ENCODE results near the gene GPR107. TPM values are rescaled to one million over a fixed set of nuclear protein-coding genes. Genes with fewer than 3 reads are reported as not detected.
"Not testable (repeated sequence)": the region's sequence is repeated elsewhere in the genome, so short reads cannot be mapped to it uniquely, and the experiment has no call there.

The GPR107 gene
- 10.5 TPM for total RNA-seq (2013)
- 10 to 100 TPM in 1 of 3 donors, 1 to 10 TPM in 2; 6.0 to 22.6 (median 6.0) TPM for polyA plus RNA-seq
- 10.6 and 11.6 TPM in 2 replicates for polyA minus RNA-seq
- total RNA-seq = 51.0 to 107 (median 76.9) reads per million in 11 experiments

- Histone ChIP-seq H3K27me3 (ENCODE audit: control insufficient read depth in 2 of 2, insufficient read depth in 2 of 2, low read length in 2 of 2) (no peaks in the 10 kb centered on the region), H3K27ac (ENCODE audit: low read depth in 1 of 2, low read length in 2 of 2) (peak within 1 kb of the TSS; percentile 55 to 91), H4K20me1 (ENCODE audit: insufficient read depth, low read length) (peaks cover 14% of the 10 kb centered on the region), H3K79me2 (ENCODE audit: insufficient read depth, low read length) (peaks cover 90% of the 10 kb centered on the region), H3K36me3 (replicated peaks in 1 of 2; ENCODE audit: control insufficient read depth in 1 of 2, insufficient read depth in 2 of 2, low read length in 2 of 2) (peaks cover 4 to 9% of the 10 kb centered on the region in 2 donors), H3K4me2 (replicated peaks; ENCODE audit: extremely low read depth, low read length, poor library complexity, severe bottlenecking) (peak within 1 kb of the TSS; percentile 92), H3K4me3 (replicated peaks in 1 of 3; ENCODE audit: low read depth in 2 of 3, low read length in 3 of 3) (peak within 1 kb of the TSS; percentile 63 to 97 (median 86)), H3K4me1 (ENCODE audit: control insufficient read depth in 1 of 2, insufficient read depth in 2 of 2, low read length in 2 of 2) (peaks cover 30 to 39% of the 10 kb centered on the region in 2 donors), H3K9me3 (replicated peaks in 1 of 2; ENCODE audit: control insufficient read depth in 1 of 2, insufficient read depth in 1 of 2, low read length in 2 of 2) (no peaks in the 10 kb centered on the region), H2AFZ (ENCODE audit: insufficient read depth, low read depth, low read length, poor library complexity, severe bottlenecking) (peak within 1 kb of the TSS; percentile 96), H3K9ac (ENCODE audit: insufficient read depth, low read length, poor library complexity, severe bottlenecking) (peak within 1 kb of the TSS; percentile 96)
- H3K9me3 Mint-ChIP-seq = no peaks in the 10 kb centered on the region
- peaks cover 6 to 7% of the 10 kb centered on the region in 2 donors for H3K36me3 Mint-ChIP-seq
- H3K27me3 Mint-ChIP-seq (ENCODE audit: low read depth in 3 of 3) = no peaks in the 10 kb centered on the region
- no peak for TF ChIP-seq CTCF (IDR thresholded peaks at IDR 0.05)
- WGBS (ENCODE audit: insufficient coverage) = under 1% methylated on average over 56 of the region's 64 CpGs
- peak within 1 kb of the TSS; percentile 88 to 93 for H3K4me3 Mint-ChIP-seq
- peak; percentile 59 to 73 (median 71) for DNase-seq
- H3K4me1 Mint-ChIP-seq = peaks cover 31% of the 10 kb centered on the region
- H3K27ac Mint-ChIP-seq = peak within 1 kb of the TSS; percentile 87 to 95 (median 94)
- intact Hi-C loops (cut with micrococcal nuclease) = no loop called here
These were observed at the start of gene GPR107 for GRCh38 chr9:130053504-130054324. Gene GPR107 (plus strand): TSS chr9:130053906. CDS start chr9:130053933, 27 bp downstream.

- WGBS (ENCODE audit: insufficient coverage) = no CpG with 5 or more reads among the region's 8 CpGs
- Histone ChIP-seq H2AFZ (ENCODE audit: insufficient read depth, low read depth, low read length, poor library complexity, severe bottlenecking) (no peak overlapping the region), H4K20me1 (ENCODE audit: insufficient read depth, low read length) (peaks cover 93% of the 10 kb centered on the region), H3K36me3 (replicated peaks in 1 of 2; ENCODE audit: control insufficient read depth in 1 of 2, insufficient read depth in 2 of 2, low read length in 2 of 2) (peaks cover 3 to 18% of the 10 kb centered on the region in 2 donors), H3K9me3 (replicated peaks in 1 of 2; ENCODE audit: control insufficient read depth in 1 of 2, insufficient read depth in 1 of 2, low read length in 2 of 2) (no peaks in the 10 kb centered on the region), H3K4me3 (replicated peaks in 1 of 3; ENCODE audit: low read depth in 2 of 3, low read length in 3 of 3) (no peak overlapping the region), H3K4me2 (replicated peaks; ENCODE audit: extremely low read depth, low read length, poor library complexity, severe bottlenecking) (no peak overlapping the region), H3K27ac (ENCODE audit: low read depth in 1 of 2, low read length in 2 of 2) (peak overlapping the region in 1 of 2 donors; percentile 30), H3K4me1 (ENCODE audit: control insufficient read depth in 1 of 2, insufficient read depth in 2 of 2, low read length in 2 of 2) (peaks cover 6 to 15% of the 10 kb centered on the region in 2 donors), H3K9ac (ENCODE audit: insufficient read depth, low read length, poor library complexity, severe bottlenecking) (no peak overlapping the region), H3K79me2 (ENCODE audit: insufficient read depth, low read length) (peaks cover 99% of the 10 kb centered on the region), H3K27me3 (ENCODE audit: control insufficient read depth in 2 of 2, insufficient read depth in 2 of 2, low read length in 2 of 2) (no peaks in the 10 kb centered on the region)
- TF ChIP-seq CTCF (IDR thresholded peaks at IDR 0.05) = no peak
- Mint-ChIP-seq H3K27ac (peak overlapping the region in 4 of 7 donors; percentile 30 to 52 (median 40)), H3K36me3 (peaks cover 12 to 34% of the 10 kb centered on the region in 2 donors), H3K4me3 (no peak overlapping the region), H3K4me1 (peaks cover 14% of the 10 kb centered on the region), H3K9me3 (no peaks in the 10 kb centered on the region), H3K27me3 (ENCODE audit: low read depth in 3 of 3) (no peaks in the 10 kb centered on the region)
- DNase-seq = no peak
- intact Hi-C loops (cut with micrococcal nuclease) = no loop called here
These were observed 49.7 kb upstream of the GPR107 start for GRCh38 chr9:130003943-130004552.

GRCh38 chr9:130006952-130007351, 46.8 kb upstream of the GPR107 start:
- H3K4me2 ChIP-seq (replicated peaks; ENCODE audit: extremely low read depth, low read length, poor library complexity, severe bottlenecking) = not testable (repeated sequence)

More at GRCh38 chr9:130006952-130007351, 46.8 kb upstream of the GPR107 start:
- peaks cover 15 to 25% of the 10 kb centered on the region in 2 donors for H3K36me3 Mint-ChIP-seq
- H3K27me3 ChIP-seq (ENCODE audit: control insufficient read depth in 2 of 2, insufficient read depth in 2 of 2, low read length in 2 of 2); H3K4me3 ChIP-seq (replicated peaks in 1 of 3; ENCODE audit: low read depth in 2 of 3, low read length in 3 of 3); H3K9me3 ChIP-seq (replicated peaks in 1 of 2; ENCODE audit: control insufficient read depth in 1 of 2, insufficient read depth in 1 of 2, low read length in 2 of 2); H2AFZ ChIP-seq (ENCODE audit: insufficient read depth, low read depth, low read length, poor library complexity, severe bottlenecking); intact Hi-C loops (cut with micrococcal nuclease); DNase-seq; H3K27me3 Mint-ChIP-seq (ENCODE audit: low read depth in 3 of 3); H3K4me3 Mint-ChIP-seq; H3K9me3 Mint-ChIP-seq; H3K9ac ChIP-seq (ENCODE audit: insufficient read depth, low read length, poor library complexity, severe bottlenecking): not testable (repeated sequence)
- peaks cover 99% of the 10 kb centered on the region for H3K79me2 ChIP-seq (ENCODE audit: insufficient read depth, low read length)
- peaks cover 6 to 15% of the 10 kb centered on the region in 2 donors for H3K4me1 ChIP-seq (ENCODE audit: control insufficient read depth in 1 of 2, insufficient read depth in 2 of 2, low read length in 2 of 2)
- peak overlapping the region in 6 of 7 donors; percentile 54 to 89 (median 78) for H3K27ac Mint-ChIP-seq
- peaks cover 3 to 11% of the 10 kb centered on the region in 2 donors for H3K36me3 ChIP-seq (replicated peaks in 1 of 2; ENCODE audit: control insufficient read depth in 1 of 2, insufficient read depth in 2 of 2, low read length in 2 of 2)
- no CpG with 5 or more reads among the region's 6 CpGs for WGBS (ENCODE audit: insufficient coverage)
- H3K27ac ChIP-seq (ENCODE audit: low read depth in 1 of 2, low read length in 2 of 2) = peak overlapping the region in 1 of 2 donors; percentile 47
- peaks cover 35% of the 10 kb centered on the region for H3K4me1 Mint-ChIP-seq
- H4K20me1 ChIP-seq (ENCODE audit: insufficient read depth, low read length) = peaks cover 98% of the 10 kb centered on the region
